ENCODE data around the gene FSD1L. TPM values are rescaled to one million over a fixed set of nuclear protein-coding genes. Genes with fewer than 3 reads are reported as not detected.

Gene FSD1L
- total and polyA plus RNA-seq, 2 experiments from 2014 or later: 5.2 to 7.1 TPM

GRCh38 chr9:105502276-105502675 lies 54.4 kb downstream of the FSD1L start:
- Histone ChIP-seq H3K4me2 (no peak overlapping the region), H3K4me1 (ENCODE audit: insufficient read depth) (peaks cover 11% of the 10 kb centered on the region), H3K4me3 (no peak overlapping the region), H3K36me3 (ENCODE audit: insufficient read depth) (no peaks in the 10 kb centered on the region), H3K79me2 (replicated peaks; ENCODE audit: insufficient read depth) (no peaks in the 10 kb centered on the region; the same call in 1 of the 2 replicates), H3K27me3 (ENCODE audit: insufficient read depth) (no peaks in the 10 kb centered on the region), H3K27ac (ENCODE audit: low read depth) (no peak overlapping the region), H3F3A (replicated peaks; ENCODE audit: low read depth) (no peaks in the 10 kb centered on the region), H3K9me2 (ENCODE audit: insufficient read depth) (no peaks in the 10 kb centered on the region), H4K20me1 (replicated peaks; ENCODE audit: insufficient read depth) (no peaks in the 10 kb centered on the region), H2AFZ (no peak overlapping the region)
- no peak overlapping the region for H3K27ac Mint-ChIP-seq
- no peaks in the 10 kb centered on the region for H3K9me3 Mint-ChIP-seq
- no peak for TF ChIP-seq CREB1 (CRISPR knock-in tag; IDR thresholded peaks at IDR 0.05; ENCODE audit: low read depth)
- no peak for TF ChIP-seq ZNF462 (CRISPR knock-in tag; IDR thresholded peaks at IDR 0.05)
- no peak for TF ChIP-seq POLR2AphosphoS5 (IDR thresholded peaks at IDR 0.05; ENCODE audit: low read depth)
- TF ChIP-seq, protein P1, sequence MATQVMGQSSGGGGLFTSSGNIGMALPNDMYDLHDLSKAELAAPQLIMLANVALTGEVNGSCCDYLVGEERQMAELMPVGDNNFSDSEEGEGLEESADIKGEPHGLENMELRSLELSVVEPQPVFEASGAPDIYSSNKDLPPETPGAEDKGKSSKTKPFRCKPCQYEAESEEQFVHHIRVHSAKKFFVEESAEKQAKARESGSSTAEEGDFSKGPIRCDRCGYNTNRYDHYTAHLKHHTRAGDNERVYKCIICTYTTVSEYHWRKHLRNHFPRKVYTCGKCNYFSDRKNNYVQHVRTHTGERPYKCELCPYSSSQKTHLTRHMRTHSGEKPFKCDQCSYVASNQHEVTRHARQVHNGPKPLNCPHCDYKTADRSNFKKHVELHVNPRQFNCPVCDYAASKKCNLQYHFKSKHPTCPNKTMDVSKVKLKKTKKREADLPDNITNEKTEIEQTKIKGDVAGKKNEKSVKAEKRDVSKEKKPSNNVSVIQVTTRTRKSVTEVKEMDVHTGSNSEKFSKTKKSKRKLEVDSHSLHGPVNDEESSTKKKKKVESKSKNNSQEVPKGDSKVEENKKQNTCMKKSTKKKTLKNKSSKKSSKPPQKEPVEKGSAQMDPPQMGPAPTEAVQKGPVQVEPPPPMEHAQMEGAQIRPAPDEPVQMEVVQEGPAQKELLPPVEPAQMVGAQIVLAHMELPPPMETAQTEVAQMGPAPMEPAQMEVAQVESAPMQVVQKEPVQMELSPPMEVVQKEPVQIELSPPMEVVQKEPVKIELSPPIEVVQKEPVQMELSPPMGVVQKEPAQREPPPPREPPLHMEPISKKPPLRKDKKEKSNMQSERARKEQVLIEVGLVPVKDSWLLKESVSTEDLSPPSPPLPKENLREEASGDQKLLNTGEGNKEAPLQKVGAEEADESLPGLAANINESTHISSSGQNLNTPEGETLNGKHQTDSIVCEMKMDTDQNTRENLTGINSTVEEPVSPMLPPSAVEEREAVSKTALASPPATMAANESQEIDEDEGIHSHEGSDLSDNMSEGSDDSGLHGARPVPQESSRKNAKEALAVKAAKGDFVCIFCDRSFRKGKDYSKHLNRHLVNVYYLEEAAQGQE (IDR thresholded peaks at IDR 0.05; ENCODE audit: unreplicated experiment): no peak
- TF ChIP-seq EZH2 (IDR thresholded peaks at IDR 0.05; ENCODE audit: low read depth, unreplicated experiment): no peak
- no peak for TF ChIP-seq NANOG (IDR thresholded peaks at IDR 0.05; ENCODE audit: borderline replicate concordance)
- TF ChIP-seq JUNB (IDR thresholded peaks at IDR 0.05; ENCODE audit: unreplicated experiment): no peak
- no peak for TF ChIP-seq ZNF331 (CRISPR knock-in tag; IDR thresholded peaks at IDR 0.05; ENCODE audit: low read depth)
- TF ChIP-seq, protein P2, sequence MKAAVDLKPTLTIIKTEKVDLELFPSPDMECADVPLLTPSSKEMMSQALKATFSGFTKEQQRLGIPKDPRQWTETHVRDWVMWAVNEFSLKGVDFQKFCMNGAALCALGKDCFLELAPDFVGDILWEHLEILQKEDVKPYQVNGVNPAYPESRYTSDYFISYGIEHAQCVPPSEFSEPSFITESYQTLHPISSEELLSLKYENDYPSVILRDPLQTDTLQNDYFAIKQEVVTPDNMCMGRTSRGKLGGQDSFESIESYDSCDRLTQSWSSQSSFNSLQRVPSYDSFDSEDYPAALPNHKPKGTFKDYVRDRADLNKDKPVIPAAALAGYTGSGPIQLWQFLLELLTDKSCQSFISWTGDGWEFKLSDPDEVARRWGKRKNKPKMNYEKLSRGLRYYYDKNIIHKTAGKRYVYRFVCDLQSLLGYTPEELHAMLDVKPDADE (IDR thresholded peaks at IDR 0.05): no peak
- no peak for TF ChIP-seq EZH2phosphoT487 (IDR thresholded peaks at IDR 0.05; ENCODE audit: unreplicated experiment)
- TF ChIP-seq ZNF114 (CRISPR knock-in tag; IDR thresholded peaks at IDR 0.05): no peak
- no peak for TF ChIP-seq STAT1 (IDR thresholded peaks at IDR 0.05; ENCODE audit: unreplicated experiment)
- TF ChIP-seq CTCF (conservative IDR thresholded peaks at IDR 0.05; ENCODE audit: low read depth in 2 of 2): no peak
- H3K4me1 Mint-ChIP-seq: peaks cover 15% of the 10 kb centered on the region
- no peak overlapping the region for H3K4me3 Mint-ChIP-seq
- DNase-seq (ENCODE audit: low spot score) (no peak), ATAC-seq (no peak)
- H3K36me3 Mint-ChIP-seq (ENCODE audit: low read depth): no peaks in the 10 kb centered on the region
- H3K27me3 Mint-ChIP-seq (ENCODE audit: insufficient read depth, low read depth, poor library complexity): no peaks in the 10 kb centered on the region
